ENCODE data around the gene MOK. TPM values are rescaled to one million over a fixed set of nuclear protein-coding genes. Genes with fewer than 3 reads are reported as not detected.

Gene MOK
- total RNA-seq, 2 experiments from 2014 or later = 2.3 to 2.5 TPM

GRCh38 chr14:102184316-102185035 is 120.5 kb downstream of the MOK start:
- DNase-seq (no peak), ATAC-seq (ENCODE audit: poor library complexity) (no peak)
- no peaks in the 10 kb centered on the region for H3K9me3 ChIP-seq (ENCODE audit: control insufficient read depth in 1 of 2, insufficient read depth in 1 of 2, low read length in 2 of 2)
- H3K36me3 ChIP-seq (ENCODE audit: insufficient read depth, low read length) = peaks cover 2% of the 10 kb centered on the region
- TF ChIP-seq, protein P1, sequence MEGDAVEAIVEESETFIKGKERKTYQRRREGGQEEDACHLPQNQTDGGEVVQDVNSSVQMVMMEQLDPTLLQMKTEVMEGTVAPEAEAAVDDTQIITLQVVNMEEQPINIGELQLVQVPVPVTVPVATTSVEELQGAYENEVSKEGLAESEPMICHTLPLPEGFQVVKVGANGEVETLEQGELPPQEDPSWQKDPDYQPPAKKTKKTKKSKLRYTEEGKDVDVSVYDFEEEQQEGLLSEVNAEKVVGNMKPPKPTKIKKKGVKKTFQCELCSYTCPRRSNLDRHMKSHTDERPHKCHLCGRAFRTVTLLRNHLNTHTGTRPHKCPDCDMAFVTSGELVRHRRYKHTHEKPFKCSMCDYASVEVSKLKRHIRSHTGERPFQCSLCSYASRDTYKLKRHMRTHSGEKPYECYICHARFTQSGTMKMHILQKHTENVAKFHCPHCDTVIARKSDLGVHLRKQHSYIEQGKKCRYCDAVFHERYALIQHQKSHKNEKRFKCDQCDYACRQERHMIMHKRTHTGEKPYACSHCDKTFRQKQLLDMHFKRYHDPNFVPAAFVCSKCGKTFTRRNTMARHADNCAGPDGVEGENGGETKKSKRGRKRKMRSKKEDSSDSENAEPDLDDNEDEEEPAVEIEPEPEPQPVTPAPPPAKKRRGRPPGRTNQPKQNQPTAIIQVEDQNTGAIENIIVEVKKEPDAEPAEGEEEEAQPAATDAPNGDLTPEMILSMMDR (IDR thresholded peaks at IDR 0.05) = no peak
- Mint-ChIP-seq H3K9me3 (no peaks in the 10 kb centered on the region), H3K27ac (no peak overlapping the region), H3K36me3 (ENCODE audit: low read depth) (peaks cover 12% of the 10 kb centered on the region), H3K27me3 (no peaks in the 10 kb centered on the region), H3K4me1 (ENCODE audit: low read depth) (peaks cover 71% of the 10 kb centered on the region), H3K4me3 (no peak overlapping the region)
- ChIA-PET CTCF (no interaction called here), POLR2A (no interaction called here)
- peaks cover 25% of the 10 kb centered on the region for H3K4me1 ChIP-seq (ENCODE audit: insufficient read depth, low read length)
- no peak overlapping the region for H3K27ac ChIP-seq (ENCODE audit: low read depth in 1 of 2, low read length in 2 of 2)
- H3K27me3 ChIP-seq (ENCODE audit: control insufficient read depth in 1 of 2, insufficient read depth in 2 of 2, low read length in 2 of 2) = no peaks in the 10 kb centered on the region
- intact Hi-C loops (cut with DNase I, micrococcal nuclease) = no loop called here
- no peak overlapping the region for H3K4me3 ChIP-seq (ENCODE audit: low read length)

DNA sequence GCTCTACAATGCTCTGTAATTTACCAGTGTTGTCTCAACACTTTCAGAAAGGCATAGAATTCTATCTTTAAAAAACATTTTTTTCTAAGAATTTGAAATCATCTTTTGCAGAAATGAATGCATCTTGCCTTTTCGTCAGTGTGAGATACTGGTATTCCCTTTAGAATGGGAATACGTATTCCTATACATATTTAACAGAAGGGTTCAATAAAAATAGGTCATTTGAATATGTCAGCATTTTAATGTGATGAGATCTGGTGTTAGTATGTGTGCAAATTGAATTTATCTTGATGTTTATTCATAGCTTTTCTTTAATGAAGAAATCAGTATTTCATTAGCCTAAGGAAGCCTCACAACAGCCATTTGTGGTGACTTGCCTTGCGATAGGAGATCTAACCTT is 121.1 kb downstream of the MOK start:
- Mint-ChIP-seq H3K36me3 (ENCODE audit: low read depth) (peaks cover 12% of the 10 kb centered on the region), H3K27me3 (no peaks in the 10 kb centered on the region), H3K4me1 (ENCODE audit: low read depth) (peaks cover 72% of the 10 kb centered on the region), H3K4me3 (no peak overlapping the region), H3K9me3 (no peaks in the 10 kb centered on the region), H3K27ac (no peak overlapping the region)
- CTCF ChIA-PET = no interaction called here
- Histone ChIP-seq H3K4me3 (ENCODE audit: low read length) (no peak overlapping the region), H3K36me3 (ENCODE audit: insufficient read depth, low read length) (peaks cover 3% of the 10 kb centered on the region), H3K27me3 (ENCODE audit: control insufficient read depth in 1 of 2, insufficient read depth in 2 of 2, low read length in 2 of 2) (no peaks in the 10 kb centered on the region), H3K9me3 (ENCODE audit: control insufficient read depth in 1 of 2, insufficient read depth in 1 of 2, low read length in 2 of 2) (no peaks in the 10 kb centered on the region), H3K27ac (ENCODE audit: low read depth in 1 of 2, low read length in 2 of 2) (no peak overlapping the region), H3K4me1 (ENCODE audit: insufficient read depth, low read length) (peaks cover 25% of the 10 kb centered on the region)
- TF ChIP-seq, protein P1 (IDR thresholded peaks at IDR 0.05) = no peak
- POLR2A ChIA-PET = no interaction called here
- intact Hi-C loops (cut with DNase I, micrococcal nuclease) = no loop called here
- no peak for DNase-seq
- no peak for ATAC-seq (ENCODE audit: poor library complexity)

DNA sequence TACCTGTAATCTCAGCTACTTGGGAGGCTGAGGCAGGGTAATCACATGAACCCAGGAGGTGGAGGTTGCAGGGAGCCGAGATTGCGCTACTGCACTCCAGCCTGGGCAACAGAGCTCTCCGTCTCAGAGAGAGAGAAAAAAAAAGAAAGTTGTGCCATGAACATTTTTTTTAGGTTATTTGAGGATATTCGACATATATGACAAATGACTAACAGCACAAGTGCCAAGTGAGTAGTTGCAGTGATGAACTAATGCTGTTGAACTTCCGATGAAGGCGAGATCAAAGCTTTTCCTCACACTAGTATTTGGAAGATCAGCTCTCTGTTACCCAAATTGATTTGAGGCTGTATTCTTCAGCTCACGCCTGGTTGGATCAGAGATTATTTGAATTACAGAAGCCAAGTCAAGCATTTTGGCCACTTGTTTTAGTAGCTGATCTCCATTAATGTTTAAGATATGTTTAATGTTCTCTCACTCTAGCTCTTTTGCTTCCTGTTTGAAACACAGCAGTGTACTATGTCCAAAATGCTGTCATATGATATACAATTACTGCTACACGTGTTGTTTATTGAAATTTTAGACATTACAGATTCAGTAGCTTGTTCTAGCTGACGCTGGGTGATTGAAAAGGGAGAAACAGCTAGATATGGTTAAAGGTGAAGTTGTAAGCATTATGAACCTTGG is 121.9 kb downstream of the MOK start:
- ChIA-PET CTCF (interaction anchor here (1.6 kb wide), 1 partner anchor 87 kb away, joined by 6 read pairs; no protein-coding TSS in a partner anchor), POLR2A (no interaction called here)
- Histone ChIP-seq H3K9me3 (ENCODE audit: control insufficient read depth in 1 of 2, insufficient read depth in 1 of 2, low read length in 2 of 2) (no peaks in the 10 kb centered on the region), H3K27ac (ENCODE audit: low read depth in 1 of 2, low read length in 2 of 2) (no peak overlapping the region), H3K4me1 (ENCODE audit: insufficient read depth, low read length) (peaks cover 25% of the 10 kb centered on the region), H3K36me3 (ENCODE audit: insufficient read depth, low read length) (peaks cover 5% of the 10 kb centered on the region), H3K4me3 (ENCODE audit: low read length) (no peak overlapping the region), H3K27me3 (ENCODE audit: control insufficient read depth in 1 of 2, insufficient read depth in 2 of 2, low read length in 2 of 2) (no peaks in the 10 kb centered on the region)
- peaks cover 79% of the 10 kb centered on the region for H3K4me1 Mint-ChIP-seq (ENCODE audit: low read depth)
- intact Hi-C loops (cut with DNase I, micrococcal nuclease) = no loop called here
- DNase-seq (no peak), ATAC-seq (ENCODE audit: poor library complexity) (no peak)
- TF ChIP-seq, protein P1 (IDR thresholded peaks at IDR 0.05) = no peak
- no peaks in the 10 kb centered on the region for H3K9me3 Mint-ChIP-seq
- no peak overlapping the region for H3K4me3 Mint-ChIP-seq
- peaks cover 12% of the 10 kb centered on the region for H3K36me3 Mint-ChIP-seq (ENCODE audit: low read depth)
- peak overlapping the region; percentile 40 for H3K27ac Mint-ChIP-seq
- no peaks in the 10 kb centered on the region for H3K27me3 Mint-ChIP-seq
